Keratinocyte (primary cell): ENCODE measurements around the gene VCAM1.

Experiments used
- CTCF ChIP-seq, 3 experiments: IDR thresholded peaks in 1 of 3; conservative IDR thresholded peaks in 1 of 3; optimal IDR thresholded peaks in 1 of 3; 2 replicates in 2 of 3; 3 replicates in 1 of 3; pipeline versions ENCODE3 to v1.5.1; 2011; ENCODE audit warnings: low read length in 3 of 3, mild to moderate bottlenecking in 3 of 3, moderate library complexity in 2 of 3, control low read depth in 1 of 3, inconsistent platforms in 1 of 3; ENCODE audit not compliant: insufficient read depth in 2 of 3; ENCODE audit errors: extremely low read depth in 1 of 3
- EZH2 ChIP-seq: IDR thresholded peaks from one replicate; pipeline ENCODE4 v1.6.1; 2012; ENCODE audit warnings: inconsistent platforms, mild to moderate bottlenecking, low read length, moderate library complexity

- TF ChIP-seq CTCF (optimal IDR thresholded peaks at IDR 0.05 in 1 of 3, IDR thresholded peaks at IDR 0.05 in 1 of 3, conservative IDR thresholded peaks at IDR 0.05 in 1 of 3; ENCODE audit: extremely low read depth in 1 of 3, insufficient read depth in 2 of 3, low read length in 3 of 3) (no peak), EZH2 (no peak)
Measured at GRCh38 chr1:100706856-100707255, 12.7 kb upstream of the VCAM1 start.
